CD4-positive, alpha-beta T cell (primary cell): Measurements from ENCODE around the gene ARL4D. TPM values are rescaled to one million over a fixed set of nuclear protein-coding genes. Genes with fewer than 3 reads are reported as not detected.

Source experiments
- ATAC-seq: fragments of 200-7000 bp; cut with Tn5 transposase; one replicate; pipeline ENCODE4 v1.10.0; 2022; ENCODE audit warnings: mild to moderate bottlenecking; ENCODE audit not compliant: poor library complexity
- CTCF ChIA-PET: fragments of 350-600 bp; sonication (Branson Sonifier 250); formaldehyde crosslinking; loops from one replicate; lab custom pipeline; 2021; ENCODE audit warnings: antibody characterized with exemption, inconsistent platforms; lab: Charles Lee
- POLR2A ChIA-PET: fragments of 350-600 bp; sonication (Branson Sonifier 250); formaldehyde crosslinking; loops from one replicate; lab custom pipeline; 2021; ENCODE audit warnings: antibody characterized with exemption, inconsistent platforms; lab: Charles Lee
- DNase-seq, 14 experiments: peaks; one replicate each; pipeline ENCODE4 v3.0.0-alpha.2; 2013 to 2020; ENCODE audit warnings: mixed read lengths in 2 of 14
- H3K27ac ChIP-seq, 2 donors: one replicate each; pipeline versions ENCODE4 v1.5.1 to v1.7.0; 2013; ENCODE audit warnings: low read length in 2 of 2, low read depth in 1 of 2, mild to moderate bottlenecking in 1 of 2
- H3K27me3 ChIP-seq, 2 experiments: 1 replicate in 1 of 2; 2 replicates in 1 of 2; pipeline versions ENCODE4 v1.6.1 to v1.7.0; 2013; ENCODE audit warnings: low read length in 2 of 2, control low read depth in 1 of 2, mild to moderate bottlenecking in 1 of 2, moderate library complexity in 1 of 2; ENCODE audit not compliant: insufficient read depth in 2 of 2, control insufficient read depth in 1 of 2
- H3K36me3 ChIP-seq: one replicate; pipeline ENCODE4 v1.6.1; 2013; ENCODE audit warnings: low read length, control low read depth; ENCODE audit not compliant: insufficient read depth
- H3K4me1 ChIP-seq: one replicate; pipeline ENCODE4 v1.6.1; 2013; ENCODE audit warnings: low read length, control low read depth; ENCODE audit not compliant: insufficient read depth
- H3K4me3 ChIP-seq: one replicate; pipeline ENCODE4 v1.5.1; 2013; ENCODE audit warnings: mild to moderate bottlenecking, low read length, moderate library complexity
- H3K9me3 ChIP-seq, 2 experiments: 1 replicate in 1 of 2; 2 replicates in 1 of 2; pipeline versions ENCODE4 v1.6.1 to v1.7.0; 2013; ENCODE audit warnings: low read length in 2 of 2, mild to moderate bottlenecking in 2 of 2, control low read depth in 1 of 2, moderate library complexity in 1 of 2; ENCODE audit not compliant: control insufficient read depth in 1 of 2, insufficient read depth in 1 of 2
- H3K27ac Mint-ChIP-seq: one replicate; pipeline ENCODE4 v1.8.0; 2020; ENCODE audit warnings: mixed read lengths
- H3K27me3 Mint-ChIP-seq: one replicate; pipeline ENCODE4 v1.8.0; 2021; ENCODE audit warnings: mixed read lengths
- H3K36me3 Mint-ChIP-seq: one replicate; pipeline ENCODE4 v1.8.0; 2021; ENCODE audit warnings: low read depth, mixed read lengths
- H3K4me1 Mint-ChIP-seq: one replicate; pipeline ENCODE4 v1.8.0; 2021; ENCODE audit warnings: low read depth, mixed read lengths
- H3K4me3 Mint-ChIP-seq: one replicate; pipeline ENCODE4 v1.8.0; 2020; ENCODE audit warnings: mild to moderate bottlenecking, mixed read lengths
- H3K9me3 Mint-ChIP-seq: one replicate; pipeline ENCODE4 v1.8.0; 2020; ENCODE audit warnings: mixed read lengths
- intact Hi-C, 2 experiments: fragments of 100-400 bp; cut with DNase I in 1 of 2; cut with micrococcal nuclease in 1 of 2; formaldehyde crosslinking; loops; one replicate each; pipeline versions ENCODE4 v1.15.1 to v1.9.0; 2023 to 2025; cut with DNase I, micrococcal nuclease
- total RNA-seq, 174 experiments: library from RNA in 2 of 174; stranded (reverse) in 2 of 174; gene quantifications; one replicate each; pipeline ENCODE4 v1.2.3 and lab custom pipeline; 2021 to 2026
- TF ChIP-seq, protein P1 (sequence below): fragments of 200-600 bp; IDR thresholded peaks from one replicate; pipeline ENCODE4 v1.8.0; 2022; ENCODE audit warnings: antibody characterized with exemption, mild to moderate bottlenecking

The ARL4D gene
- total RNA-seq, 2 experiments from 2014 or later, result 2.4 to 2.9 TPM

DNA sequence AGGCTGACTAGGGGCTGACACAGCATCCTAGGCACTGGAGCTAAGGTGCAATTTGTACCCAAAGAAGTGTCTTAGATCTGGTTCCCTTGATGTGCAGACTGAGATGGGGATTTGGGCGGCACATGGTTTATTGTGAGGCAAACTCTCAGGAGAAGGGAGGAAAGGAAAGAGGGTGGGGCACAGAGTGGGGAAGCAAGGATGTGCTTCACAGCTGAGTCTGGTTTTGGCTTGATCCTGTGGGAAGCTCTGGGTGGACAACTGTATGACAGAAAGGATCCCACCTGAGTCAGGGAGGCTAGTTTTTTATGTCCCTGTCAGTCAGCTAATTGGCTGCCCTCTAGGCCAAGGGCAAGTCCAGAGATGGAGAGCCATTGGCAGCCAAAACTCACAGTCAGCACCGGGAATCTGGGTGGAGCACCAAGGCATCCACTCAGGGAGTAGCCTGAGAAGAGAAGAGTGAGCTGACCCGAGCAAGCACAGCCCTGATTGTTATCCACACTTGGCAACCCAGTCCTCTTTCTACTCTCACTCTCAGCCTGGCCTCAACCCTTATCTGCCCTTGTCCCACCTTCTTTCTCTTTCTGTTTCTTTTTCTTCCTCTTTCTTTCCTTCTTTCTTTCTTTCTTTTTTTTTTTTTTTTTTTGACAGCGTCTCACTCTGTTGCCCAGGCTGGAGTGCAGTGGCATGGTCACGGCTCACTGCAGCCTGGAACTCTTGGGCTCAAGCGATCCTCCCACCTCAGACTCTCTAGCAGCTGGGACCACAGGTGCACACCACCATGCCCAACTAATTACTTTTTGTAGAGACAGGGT, 12.0 kb downstream of the ARL4D start:
- ATAC-seq, result no peak

DNA sequence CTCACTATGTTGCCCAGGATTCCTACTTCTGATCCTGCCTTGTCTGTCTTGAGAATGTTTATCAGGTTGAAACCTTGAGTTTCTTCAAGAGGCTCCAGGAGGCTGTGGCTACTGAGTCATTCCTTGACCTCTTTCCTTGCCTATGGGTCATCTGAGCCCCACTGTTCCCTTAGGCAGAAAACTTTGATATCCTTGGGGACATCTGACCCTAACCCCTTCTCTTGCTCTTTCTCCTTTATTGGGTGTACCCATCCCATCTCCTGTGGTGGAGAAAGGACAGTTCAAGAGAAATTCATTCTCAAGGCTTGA, 12.5 kb downstream of the ARL4D start:
- TF ChIP-seq, protein P1, sequence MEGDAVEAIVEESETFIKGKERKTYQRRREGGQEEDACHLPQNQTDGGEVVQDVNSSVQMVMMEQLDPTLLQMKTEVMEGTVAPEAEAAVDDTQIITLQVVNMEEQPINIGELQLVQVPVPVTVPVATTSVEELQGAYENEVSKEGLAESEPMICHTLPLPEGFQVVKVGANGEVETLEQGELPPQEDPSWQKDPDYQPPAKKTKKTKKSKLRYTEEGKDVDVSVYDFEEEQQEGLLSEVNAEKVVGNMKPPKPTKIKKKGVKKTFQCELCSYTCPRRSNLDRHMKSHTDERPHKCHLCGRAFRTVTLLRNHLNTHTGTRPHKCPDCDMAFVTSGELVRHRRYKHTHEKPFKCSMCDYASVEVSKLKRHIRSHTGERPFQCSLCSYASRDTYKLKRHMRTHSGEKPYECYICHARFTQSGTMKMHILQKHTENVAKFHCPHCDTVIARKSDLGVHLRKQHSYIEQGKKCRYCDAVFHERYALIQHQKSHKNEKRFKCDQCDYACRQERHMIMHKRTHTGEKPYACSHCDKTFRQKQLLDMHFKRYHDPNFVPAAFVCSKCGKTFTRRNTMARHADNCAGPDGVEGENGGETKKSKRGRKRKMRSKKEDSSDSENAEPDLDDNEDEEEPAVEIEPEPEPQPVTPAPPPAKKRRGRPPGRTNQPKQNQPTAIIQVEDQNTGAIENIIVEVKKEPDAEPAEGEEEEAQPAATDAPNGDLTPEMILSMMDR, result no peak
- Mint-ChIP-seq H3K4me3 (no peak overlapping the region), H3K27ac (no peak overlapping the region), H3K36me3 (no peaks in the 10 kb centered on the region), H3K27me3 (peaks cover 34% of the 10 kb centered on the region), H3K9me3 (no peaks in the 10 kb centered on the region), H3K4me1 (no peaks in the 10 kb centered on the region)
- POLR2A ChIA-PET, result no interaction called here
- Histone ChIP-seq H3K27ac (no peak overlapping the region), H3K4me1 (no peaks in the 10 kb centered on the region), H3K4me3 (no peak overlapping the region), H3K9me3 (no peaks in the 10 kb centered on the region), H3K36me3 (no peaks in the 10 kb centered on the region), H3K27me3 (peaks cover 0 to 2% of the 10 kb centered on the region in 2 experiments)
- DNase-seq (no peak), ATAC-seq (no peak)
- CTCF ChIA-PET, result interaction anchor here (0.8 kb wide), 1 partner anchor 8 kb away, joined by 3 read pairs; no protein-coding TSS in a partner anchor
- intact Hi-C loops, result no loop called here

More for the DNA sequence above, 12.0 kb downstream of the ARL4D start:
- POLR2A ChIA-PET, result no interaction called here
- intact Hi-C loops, result no loop called here
- Histone ChIP-seq H3K9me3 (no peaks in the 10 kb centered on the region), H3K4me1 (no peaks in the 10 kb centered on the region), H3K27me3 (no peaks in the 10 kb centered on the region), H3K36me3 (no peaks in the 10 kb centered on the region), H3K27ac (no peak overlapping the region), H3K4me3 (no peak overlapping the region)
- Mint-ChIP-seq H3K4me3 (no peak overlapping the region), H3K9me3 (no peaks in the 10 kb centered on the region), H3K4me1 (no peaks in the 10 kb centered on the region), H3K27me3 (peaks cover 36% of the 10 kb centered on the region), H3K36me3 (no peaks in the 10 kb centered on the region), H3K27ac (no peak overlapping the region)
- no peak for DNase-seq
- TF ChIP-seq, protein P1, result no peak
- CTCF ChIA-PET, result no interaction called here

DNA sequence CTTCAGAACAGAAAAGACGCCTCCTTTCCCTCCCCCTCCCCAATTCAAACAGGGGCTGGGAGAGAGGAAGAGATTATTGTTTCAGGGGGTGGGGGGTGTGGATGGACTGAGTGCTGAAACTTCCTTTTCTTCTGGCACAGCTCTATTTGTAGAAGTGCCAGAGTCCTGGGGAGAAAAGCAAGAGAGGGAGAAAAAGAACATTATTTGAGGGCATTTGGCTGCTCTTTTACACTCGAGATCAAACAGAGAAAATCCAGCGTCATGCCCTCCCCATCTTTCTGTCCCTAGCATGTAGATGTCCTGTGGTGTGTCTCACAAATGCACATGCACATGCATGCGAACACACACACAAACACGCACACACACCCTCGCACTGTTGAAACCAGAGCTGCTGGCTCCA, 13.0 kb downstream of the ARL4D start:
- Histone ChIP-seq H3K9me3 (no peaks in the 10 kb centered on the region), H3K36me3 (no peaks in the 10 kb centered on the region), H3K4me1 (no peaks in the 10 kb centered on the region), H3K4me3 (no peak overlapping the region), H3K27me3 (peaks cover 0 to 6% of the 10 kb centered on the region in 2 experiments), H3K27ac (no peak overlapping the region)
- POLR2A ChIA-PET, result no interaction called here
- Mint-ChIP-seq H3K9me3 (no peaks in the 10 kb centered on the region), H3K4me3 (no peak overlapping the region), H3K36me3 (no peaks in the 10 kb centered on the region), H3K27ac (no peak overlapping the region), H3K4me1 (no peaks in the 10 kb centered on the region), H3K27me3 (peaks cover 39% of the 10 kb centered on the region)
- no peak for ATAC-seq
- no peak for DNase-seq
- intact Hi-C loops, result no loop called here
- CTCF ChIA-PET, result interaction anchor here (0.8 kb wide), 1 partner anchor 9 kb away, joined by 3 read pairs; no protein-coding TSS in a partner anchor
- TF ChIP-seq, protein P1, result no peak
